Measurements from ENCODE around the gene RIC1.

GRCh38 chr9:5735072-5735471 is 106.2 kb downstream of the RIC1 start:
- no peak for TF ChIP-seq POLR2AphosphoS5 (IDR thresholded peaks at IDR 0.05; ENCODE audit: low read depth, low read length)
- TF ChIP-seq SIN3A (IDR thresholded peaks at IDR 0.05; ENCODE audit: borderline replicate concordance, insufficient read depth, low read length): no peak

All from PFSK-1 (cell line).